Measurements from ENCODE around the gene ALDOA.

ALDOA gene

DNA sequence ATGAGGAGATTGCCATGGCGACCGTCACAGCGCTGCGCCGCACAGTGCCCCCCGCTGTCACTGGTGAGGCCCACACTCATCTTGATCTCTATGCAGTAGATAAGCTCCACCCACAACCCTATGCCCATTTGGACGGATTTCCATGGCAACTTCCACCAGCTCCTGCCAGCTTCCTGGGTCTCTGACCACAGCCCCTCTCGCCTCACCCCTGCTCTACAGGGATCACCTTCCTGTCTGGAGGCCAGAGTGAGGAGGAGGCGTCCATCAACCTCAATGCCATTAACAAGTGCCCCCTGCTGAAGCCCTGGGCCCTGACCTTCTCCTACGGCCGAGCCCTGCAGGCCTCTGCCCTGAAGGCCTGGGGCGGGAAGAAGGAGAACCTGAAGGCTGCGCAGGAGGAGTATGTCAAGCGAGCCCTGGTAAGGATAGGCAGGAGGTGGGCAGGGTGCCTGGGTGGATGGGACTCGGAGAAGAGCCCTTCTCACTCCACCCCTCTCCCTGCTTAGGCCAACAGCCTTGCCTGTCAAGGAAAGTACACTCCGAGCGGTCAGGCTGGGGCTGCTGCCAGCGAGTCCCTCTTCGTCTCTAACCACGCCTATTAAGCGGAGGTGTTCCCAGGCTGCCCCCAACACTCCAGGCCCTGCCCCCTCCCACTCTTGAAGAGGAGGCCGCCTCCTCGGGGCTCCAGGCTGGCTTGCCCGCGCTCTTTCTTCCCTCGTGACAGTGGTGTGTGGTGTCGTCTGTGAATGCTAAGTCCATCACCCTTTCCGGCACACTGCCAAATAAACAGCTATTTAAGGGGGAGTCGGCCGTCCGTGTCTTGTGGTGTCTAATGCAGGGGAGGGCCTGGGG, 4.3 kb downstream of the ALDOA start:
- DNase-seq (ENCODE audit: low read depth in 2 of 2): no peak

DNA sequence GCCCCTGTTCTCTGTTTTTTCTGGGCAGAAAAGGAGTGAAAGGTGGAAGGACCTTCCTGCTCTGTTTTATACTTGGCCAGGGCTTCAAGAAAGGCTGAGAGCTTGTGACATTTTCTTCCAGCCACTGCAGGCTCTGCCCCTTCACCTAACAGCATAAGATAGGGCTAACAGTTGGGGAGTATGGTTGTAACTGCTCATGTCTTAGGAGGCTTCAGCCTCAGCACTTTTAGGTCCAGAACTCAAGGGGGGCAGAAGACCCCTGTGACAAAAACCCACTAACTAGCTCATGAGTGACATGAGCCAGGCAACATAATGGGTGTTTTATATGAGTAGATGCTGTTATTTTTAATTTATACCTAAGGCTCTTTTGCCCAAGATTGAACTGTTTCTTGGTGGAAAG, 4.9 kb downstream of the ALDOA start:
- DNase-seq (ENCODE audit: low read depth in 2 of 2): no peak

DNA sequence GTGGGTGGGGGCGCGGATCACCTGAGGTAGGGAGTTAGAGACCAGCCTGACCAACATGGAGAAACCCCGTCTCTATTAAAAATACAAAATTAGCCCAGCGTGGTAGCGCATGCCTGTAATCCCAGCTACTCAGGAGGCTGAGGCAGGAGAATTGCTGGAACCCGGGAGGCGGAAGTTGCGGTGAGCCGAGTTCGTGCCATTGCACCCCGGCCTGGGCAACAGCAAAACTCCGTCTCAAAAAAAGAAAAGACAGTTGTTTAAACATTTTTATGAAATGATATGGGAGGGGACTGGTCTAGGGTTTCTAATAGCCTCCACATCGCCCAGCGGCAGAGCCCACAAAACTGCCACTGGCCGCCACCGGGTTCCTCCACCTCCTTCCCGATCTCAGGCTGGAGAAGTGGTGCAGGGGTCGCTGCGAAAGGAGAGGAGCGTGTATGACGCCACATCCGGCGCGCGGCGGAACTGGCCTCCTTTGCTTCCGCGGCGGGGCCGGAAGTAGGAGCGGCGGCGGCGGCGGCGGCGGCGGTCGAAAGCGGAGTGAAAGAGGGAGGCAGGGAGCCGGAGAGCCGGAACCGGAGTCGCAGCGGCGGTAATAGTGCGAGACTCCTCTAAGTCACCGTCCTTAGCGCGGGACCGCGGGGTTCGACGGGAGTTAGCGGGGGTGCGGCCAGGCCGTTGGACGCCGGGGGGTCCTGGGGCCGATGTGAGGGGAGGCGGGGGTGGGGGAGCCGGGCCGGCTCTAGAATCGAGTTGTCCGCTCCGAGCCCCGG, 10.1 kb downstream of the ALDOA start, which contains the start of gene PPP4C:
TSS of gene PPP4C (plus strand) at position 492 of the 773 bp plus-strand sequence. CDS start 384 bp downstream, outside the sequence.
- DNase-seq (ENCODE audit: low read depth in 2 of 2): peak; percentile 69 to 84

DNA sequence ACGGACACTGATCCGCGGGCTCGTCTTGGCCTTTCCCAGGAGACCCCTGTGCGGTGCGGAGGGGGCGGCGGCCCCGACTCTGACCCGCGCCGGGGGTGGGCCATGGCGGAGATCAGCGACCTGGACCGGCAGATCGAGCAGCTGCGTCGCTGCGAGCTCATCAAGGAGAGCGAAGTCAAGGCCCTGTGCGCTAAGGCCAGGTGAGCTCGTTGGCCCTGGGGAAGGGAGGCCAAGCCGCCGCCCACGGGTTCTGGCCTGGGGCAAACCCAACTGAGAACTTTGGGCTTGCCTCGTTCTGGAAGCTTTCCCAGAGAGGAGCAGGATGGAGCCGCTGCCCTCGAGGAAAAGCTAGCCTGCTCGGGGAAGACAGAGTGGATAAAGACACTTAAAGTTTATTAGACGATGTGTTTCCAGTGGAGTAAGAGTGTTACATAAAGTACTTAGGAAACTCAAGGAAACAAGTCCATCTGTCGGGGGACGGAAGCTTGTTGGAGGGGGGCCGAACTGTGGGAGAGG, 10.8 kb downstream of the ALDOA start:
- no peak for DNase-seq (ENCODE audit: low read depth in 2 of 2)

DNA sequence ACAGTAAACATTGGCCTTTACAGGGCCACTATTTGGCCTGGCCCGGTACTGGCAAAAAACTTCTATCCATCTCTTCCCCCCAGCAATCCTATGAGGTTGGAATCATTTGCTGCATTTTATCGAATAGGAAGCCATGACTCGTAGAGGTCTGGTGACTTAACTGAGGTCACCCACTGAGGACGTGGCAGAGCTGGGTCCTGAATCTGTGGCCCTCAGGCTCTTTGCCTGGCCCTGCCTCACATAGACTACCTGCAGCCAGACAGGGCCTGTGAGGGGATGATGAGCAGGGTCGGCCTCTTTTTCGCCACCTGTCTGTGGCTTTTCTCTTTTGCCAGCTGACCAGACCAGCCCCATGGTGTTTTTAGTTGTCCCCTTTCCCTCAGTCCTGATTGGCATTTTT, 12.1 kb downstream of the ALDOA start:
- no peak for DNase-seq (ENCODE audit: low read depth in 2 of 2)

DNA sequence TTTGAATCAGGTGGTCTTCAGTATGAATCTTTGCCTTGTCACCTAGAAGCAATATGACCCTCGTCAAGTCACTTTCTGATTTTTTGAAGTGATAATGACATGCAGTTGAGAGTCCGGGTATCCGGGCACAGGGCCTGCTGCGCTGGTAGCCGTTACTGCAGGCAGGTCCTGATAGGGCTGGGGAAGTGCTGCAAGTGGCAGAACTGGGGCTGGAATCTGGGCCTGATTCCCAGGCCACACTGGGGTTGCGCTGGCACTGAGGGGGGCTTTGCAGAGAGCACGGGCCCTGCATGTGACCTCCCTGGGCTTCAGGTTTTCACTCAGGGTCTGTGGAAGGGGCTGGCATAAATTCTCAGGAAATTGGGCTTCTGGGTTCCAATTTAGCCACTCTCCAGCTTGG, 13.2 kb downstream of the ALDOA start:
- no peak for DNase-seq (ENCODE audit: low read depth in 2 of 2)

DNA sequence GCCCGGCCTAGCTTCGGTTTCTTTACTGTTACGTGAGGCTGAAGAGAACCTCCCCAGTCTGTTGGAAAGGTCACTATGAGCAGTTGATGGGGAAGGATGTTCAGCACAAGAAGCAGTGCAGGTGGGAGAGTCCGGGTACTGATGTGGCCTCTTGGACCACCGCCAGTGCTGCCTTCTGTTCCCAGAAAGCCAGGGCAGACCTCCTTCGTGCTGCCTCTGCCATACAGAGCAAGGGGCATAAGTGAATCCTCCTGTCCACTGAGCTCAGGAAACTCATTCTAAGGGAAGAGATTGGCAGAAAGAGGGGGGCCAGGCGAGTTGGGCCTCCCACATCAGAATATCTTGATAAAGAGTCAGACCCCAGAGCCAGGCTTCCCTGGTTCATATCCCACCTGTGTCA, 13.9 kb downstream of the ALDOA start:
- DNase-seq (ENCODE audit: low read depth in 2 of 2): no peak

DNA sequence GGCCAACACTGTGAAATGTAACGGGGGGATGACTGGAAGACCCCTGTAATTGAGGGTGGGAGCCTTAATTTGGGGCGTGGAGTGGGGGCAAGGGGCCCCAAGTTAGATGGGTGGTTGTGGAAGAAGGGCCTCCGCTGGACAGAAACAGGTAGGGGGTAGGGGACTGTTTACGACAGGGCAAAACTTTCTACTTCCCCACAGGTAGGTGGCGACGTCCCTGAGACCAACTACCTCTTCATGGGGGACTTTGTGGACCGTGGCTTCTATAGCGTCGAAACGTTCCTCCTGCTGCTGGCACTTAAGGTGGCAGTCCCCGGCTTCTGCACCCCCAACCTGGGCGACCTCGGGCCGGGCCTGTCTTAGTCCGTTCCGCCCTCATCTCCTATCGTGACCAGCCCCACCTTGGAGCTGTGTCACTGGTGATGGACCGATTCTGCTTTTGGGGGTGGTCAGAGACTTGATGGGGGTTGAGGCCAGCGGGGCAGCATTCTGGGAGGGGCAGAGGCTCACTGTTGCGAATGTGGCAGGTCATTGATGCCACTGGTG, 17.1 kb downstream of the ALDOA start:
- DNase-seq (ENCODE audit: low read depth in 2 of 2): no peak

DNA sequence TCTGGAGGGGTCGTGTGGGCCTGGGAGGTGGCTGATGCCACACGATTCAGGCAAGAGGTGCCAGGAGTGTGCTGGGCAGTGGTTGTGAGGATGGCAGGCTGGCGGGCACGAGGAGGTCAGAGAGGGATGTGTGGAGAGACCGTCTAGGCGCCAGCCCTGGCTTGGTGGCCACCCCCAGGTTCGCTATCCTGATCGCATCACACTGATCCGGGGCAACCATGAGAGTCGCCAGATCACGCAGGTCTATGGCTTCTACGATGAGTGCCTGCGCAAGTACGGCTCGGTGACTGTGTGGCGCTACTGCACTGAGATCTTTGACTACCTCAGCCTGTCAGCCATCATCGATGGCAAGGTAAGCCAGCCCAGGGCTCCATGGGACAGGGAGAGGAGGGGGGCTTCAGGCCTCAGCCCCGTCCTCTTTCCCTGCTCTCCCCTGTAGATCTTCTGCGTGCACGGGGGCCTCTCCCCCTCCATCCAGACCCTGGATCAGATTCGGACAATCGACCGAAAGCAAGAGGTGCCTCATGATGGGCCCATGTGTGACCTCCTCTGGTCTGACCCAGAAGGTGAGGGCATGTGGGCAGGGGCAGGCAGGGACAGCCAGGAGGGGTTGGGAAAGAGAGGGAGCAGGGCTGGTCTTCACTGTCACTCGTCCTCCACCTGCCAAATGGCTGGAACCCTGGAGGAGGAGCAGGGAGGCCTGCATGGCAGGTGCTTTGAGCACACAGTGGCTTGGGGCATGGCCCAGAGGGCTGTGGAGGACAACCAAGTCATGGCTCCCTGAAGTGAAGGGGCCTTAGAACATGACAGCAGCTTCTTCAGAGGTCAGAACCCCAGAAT, 17.9 kb downstream of the ALDOA start:
- no peak for DNase-seq (ENCODE audit: low read depth in 2 of 2)

DNA sequence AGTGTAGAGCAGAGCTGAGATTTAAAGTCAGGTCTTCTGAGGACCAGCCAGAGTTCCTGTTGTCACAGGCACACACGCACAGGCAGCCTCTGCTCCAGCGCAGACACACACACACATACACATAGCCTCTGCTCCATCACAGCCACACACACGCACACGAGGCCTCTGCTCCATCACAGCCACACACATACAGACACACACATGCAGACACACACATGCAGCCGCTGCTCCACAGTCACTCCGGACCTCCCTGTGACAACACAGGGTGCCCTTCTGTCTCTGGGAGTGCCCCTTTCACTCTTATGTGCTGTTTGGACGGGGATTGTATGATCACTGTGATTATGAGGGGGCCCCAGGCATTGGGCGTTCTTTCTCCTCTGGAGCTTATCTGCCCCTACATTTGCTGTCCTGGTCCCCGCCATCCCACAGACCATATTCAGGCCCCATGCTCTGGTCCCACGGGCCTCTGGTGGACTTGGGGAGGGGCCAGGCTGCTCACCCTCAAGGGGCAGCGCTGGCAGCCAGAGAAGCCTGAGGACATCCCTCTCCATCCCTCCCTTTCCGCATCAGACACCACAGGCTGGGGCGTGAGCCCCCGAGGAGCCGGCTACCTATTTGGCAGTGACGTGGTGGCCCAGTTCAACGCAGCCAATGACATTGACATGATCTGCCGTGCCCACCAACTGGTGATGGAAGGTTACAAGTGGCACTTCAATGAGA, 18.7 kb downstream of the ALDOA start:
- DNase-seq (ENCODE audit: low read depth in 2 of 2): no peak

DNA sequence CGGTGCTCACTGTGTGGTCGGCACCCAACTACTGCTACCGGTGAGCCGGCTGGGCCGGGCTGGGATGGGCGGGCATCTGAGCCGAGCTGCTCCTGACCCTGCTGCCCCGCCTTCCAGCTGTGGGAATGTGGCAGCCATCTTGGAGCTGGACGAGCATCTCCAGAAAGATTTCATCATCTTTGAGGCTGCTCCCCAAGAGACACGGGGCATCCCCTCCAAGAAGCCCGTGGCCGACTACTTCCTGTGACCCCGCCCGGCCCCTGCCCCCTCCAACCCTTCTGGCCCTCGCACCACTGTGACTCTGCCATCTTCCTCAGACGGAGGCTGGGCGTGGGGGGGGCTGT, 19.2 kb downstream of the ALDOA start:
- no peak for DNase-seq (ENCODE audit: low read depth in 2 of 2)

DNA sequence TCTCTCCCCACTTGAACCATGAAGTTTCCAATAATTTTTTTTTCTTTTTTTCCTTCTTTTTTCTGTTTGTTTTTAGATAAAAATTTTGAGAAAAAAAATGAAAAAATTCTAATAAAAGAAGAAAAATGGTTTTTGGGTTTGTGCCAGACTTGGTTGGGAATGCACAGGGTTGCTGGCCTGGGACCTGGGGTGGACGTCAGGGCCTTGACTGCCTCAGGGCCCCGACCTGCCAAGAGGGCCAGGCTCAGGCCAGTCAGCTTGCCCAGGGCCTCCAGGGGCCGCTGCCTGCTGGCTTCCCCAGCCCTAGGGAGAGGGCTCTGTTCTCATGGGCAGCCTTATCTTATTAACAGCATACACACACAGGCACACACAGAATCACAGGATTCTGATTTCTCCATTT, 19.7 kb downstream of the ALDOA start:
- DNase-seq (ENCODE audit: low read depth in 2 of 2): no peak

DNA sequence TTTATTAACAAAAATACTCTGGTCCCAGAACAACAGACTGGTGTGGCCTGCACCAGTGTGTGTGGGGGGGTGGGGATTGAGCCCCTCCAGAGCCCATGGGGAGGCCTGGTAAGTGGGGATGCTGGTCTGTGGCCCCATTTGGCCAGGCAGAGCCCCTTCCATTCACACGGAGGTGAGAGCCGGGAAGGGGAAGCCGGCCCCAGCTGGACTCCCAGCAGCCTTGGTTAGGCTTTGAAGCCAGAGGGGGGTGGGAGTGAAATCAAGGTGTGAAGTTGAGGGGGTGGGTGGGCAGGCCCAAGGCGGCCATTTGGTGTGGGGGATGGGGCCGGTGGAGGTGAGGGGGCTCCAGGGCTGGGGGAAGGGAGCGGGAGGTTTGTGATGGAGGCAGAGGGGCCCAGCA, 20.3 kb downstream of the ALDOA start:
- no peak for DNase-seq (ENCODE audit: low read depth in 2 of 2)

DNA sequence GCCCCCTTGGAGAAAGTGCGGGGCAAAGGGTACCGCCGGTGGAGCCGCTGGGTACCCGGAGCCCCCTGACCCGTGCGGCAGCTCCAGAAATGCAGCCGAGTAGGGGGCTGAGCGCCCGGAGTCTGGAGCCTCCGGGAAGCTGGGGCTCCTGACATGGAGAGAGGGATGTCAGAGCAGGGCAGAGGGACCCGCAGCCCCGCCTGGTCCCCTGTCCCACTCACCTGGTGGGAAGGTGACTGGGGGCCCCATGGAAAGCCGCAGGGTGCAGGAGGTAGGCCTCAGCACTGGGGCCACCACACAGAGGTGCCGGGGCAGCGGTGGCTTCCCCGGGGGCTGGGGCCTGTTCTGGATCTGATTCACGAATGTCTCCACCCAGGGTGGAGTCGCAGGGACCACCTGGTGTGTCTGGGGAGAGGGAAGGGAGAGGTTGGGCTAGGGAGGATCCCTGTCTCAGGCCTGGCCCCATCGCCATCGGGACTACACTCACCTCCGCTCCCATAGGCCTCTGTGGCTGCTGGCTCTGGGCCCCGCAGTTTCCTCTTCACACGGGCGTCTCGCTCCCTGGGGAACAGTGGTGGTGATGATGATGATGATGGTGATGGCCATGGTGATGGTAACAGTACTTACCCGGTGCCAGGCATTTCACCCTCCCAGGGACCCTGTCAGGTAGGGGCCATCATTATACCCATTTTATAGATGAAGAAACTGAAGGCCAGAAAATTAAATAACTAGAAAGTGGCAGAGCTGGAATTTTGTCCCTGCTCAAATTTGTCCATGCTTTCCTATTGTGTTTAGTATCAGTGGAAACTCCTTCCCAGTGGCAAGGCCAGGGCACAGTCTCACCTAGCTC, 21.0 kb downstream of the ALDOA start:
- no peak for DNase-seq (ENCODE audit: low read depth in 2 of 2)

DNA sequence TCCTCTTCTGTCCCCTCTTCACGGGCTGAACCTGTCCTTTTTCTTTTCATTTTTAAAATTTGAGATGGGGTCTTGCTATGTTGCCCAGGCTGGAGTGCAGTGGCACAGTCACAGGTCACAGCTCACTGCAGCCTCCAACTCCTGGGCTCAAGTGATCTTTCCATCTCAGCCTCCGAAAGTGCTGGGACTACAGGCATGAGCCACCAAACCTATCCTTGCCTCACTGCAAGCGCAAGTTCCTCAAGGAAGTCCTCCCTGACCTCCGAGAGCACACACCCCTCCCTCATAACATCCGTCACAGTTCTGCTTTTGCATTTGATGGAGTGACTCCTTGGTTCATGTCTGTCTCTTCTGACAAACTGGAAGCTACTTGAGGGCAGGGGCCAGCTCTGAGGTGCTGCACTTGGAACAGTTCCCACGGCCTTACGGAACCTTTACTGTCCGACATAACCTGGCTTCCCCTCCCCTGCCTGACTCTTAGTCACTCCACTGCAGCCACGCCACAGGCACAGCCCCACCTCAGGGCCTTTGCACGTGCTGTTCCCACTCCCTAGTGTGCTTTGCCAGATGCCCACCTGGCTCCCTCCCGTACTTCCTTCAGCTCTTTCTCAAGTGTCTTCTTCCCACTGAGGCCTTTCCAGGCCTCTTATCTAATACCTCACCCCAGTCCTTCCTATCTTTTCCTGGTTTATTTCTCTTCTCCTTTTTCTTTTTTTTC, 21.8 kb downstream of the ALDOA start:
- DNase-seq (ENCODE audit: low read depth in 2 of 2): no peak

DNA sequence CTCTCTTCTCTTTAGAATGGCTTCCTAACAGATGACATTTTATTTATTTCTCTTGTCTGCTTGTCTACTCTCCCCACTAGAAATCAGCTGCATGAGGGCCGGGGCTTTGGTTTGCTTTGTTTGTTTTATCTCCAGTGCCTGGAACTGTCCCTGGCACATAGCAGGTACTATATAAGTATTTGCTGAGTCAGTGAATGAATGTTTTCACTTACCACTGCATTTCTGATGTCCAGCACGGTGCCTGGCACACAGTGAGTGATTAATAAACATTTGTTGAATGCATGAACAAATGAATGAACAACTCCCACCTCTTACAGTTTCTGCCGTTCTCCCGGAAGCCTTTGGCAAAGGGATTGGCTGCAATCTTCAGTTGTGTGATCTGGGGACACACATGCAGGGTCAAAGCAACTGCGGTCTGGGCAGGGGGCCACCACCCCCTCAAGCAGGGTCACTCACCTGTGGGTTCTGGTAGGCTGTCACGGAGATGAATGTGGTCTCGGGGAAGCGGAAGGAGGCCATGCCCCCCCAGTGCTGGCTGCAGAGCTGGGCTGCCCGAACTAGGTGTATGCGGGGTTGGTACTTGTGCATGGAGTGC, 22.8 kb downstream of the ALDOA start:
- DNase-seq (ENCODE audit: low read depth in 2 of 2): no peak

DNA sequence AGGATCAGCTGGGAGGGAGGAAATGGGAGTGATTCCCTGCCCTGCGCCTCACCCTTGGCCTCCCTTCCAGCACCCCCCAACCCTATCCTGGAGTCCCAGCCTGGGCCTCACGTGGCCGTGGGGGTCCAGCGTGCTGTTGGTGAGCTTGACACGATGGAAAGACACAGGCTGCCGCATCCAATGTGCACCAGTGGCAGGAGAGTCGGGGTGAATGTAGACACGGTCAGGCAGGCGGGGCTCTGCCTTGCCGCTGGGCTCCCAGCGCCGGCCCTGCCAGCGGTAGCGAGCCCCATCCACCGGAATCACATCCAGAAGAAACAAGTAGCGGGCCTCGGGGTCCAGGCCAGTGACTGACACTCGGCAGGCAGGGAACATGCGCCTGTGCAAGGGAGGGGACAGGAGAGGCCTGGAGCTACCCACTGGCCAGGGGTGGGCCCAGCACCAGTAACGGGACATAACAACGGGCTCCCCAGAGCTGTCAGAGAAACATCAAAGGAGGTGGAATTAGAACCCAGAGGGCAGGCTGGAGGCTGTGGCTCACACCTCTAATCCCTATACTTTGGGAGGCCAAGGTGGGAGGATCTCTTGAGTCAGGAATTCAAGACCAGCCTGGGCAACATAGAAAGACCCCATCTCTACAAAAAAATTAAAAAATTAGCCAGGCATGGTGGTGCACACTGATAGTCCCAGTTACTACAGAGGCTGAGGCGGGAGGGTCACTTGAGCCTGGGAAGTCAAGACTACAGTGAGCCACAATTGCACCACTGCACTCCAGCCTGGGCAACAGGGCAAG, 23.5 kb downstream of the ALDOA start:
- DNase-seq (ENCODE audit: low read depth in 2 of 2): no peak

DNA sequence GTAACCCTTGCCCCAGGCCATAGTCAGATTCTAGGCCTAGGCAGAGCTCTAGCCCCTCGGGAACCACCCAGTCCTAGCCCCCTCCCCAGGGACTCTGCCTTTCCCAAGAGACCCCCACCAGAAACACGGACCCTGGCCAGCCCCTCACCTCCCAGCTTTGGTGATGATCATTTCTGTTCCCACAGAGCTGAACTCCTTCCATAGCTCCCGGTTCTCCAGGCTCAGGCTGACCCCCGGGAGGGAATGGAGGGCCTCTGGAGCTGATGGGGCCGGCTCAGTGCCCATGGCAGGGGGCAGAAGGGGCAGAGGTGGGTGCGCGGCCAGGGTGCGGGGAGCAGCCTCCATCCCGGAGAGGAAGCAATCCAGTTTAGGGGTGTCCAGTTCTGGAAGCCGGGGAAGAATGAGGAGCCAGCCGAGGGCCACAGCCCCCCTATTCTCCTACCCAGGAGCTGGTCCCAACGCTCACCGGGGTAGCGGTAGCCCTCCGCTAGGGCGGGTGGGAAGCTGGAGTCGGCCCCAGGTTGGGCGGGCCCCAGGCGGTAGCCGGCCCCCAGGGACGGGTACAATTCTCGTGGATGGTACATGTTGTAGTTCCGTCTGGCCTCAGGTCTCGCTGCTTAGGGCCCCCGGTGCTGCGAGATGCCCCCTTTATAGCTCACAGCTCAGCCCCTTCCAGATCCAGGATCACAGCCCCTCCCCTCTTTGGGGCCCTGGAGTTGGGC, 25.2 kb downstream of the ALDOA start:
- DNase-seq (ENCODE audit: low read depth in 2 of 2): no peak

All from stimulated activated CD8-positive, alpha-beta memory T cell treated with anti-CD3 and anti-CD28 coated beads, Interleukin-7, amount 100 ng/mL, for 4 hours (primary cell).